Panc1 (cell line): Measurements from ENCODE around the gene IQCN.

Source experiments
- CTCF ChIP-seq: fragments of 450-650 bp; IDR thresholded peaks from 2 replicates; pipeline ENCODE4 v1.5.1; 2017; ENCODE audit warnings: mild to moderate bottlenecking
- POLR2AphosphoS5 ChIP-seq: IDR thresholded peaks from 2 replicates; pipeline ENCODE4 v1.6.1; 2012; ENCODE audit warnings: mild to moderate bottlenecking, low read depth, low read length, moderate library complexity
- SIN3A ChIP-seq: IDR thresholded peaks from 2 replicates; pipeline ENCODE4 v1.6.1; 2012; ENCODE audit warnings: low read depth, mild to moderate bottlenecking, low read length, moderate library complexity, borderline replicate concordance; ENCODE audit not compliant: insufficient read depth

- TF ChIP-seq POLR2AphosphoS5 (no peak), CTCF (no peak), SIN3A (no peak)
Measured at GRCh38 chr19:18265582-18265981, 8.7 kb downstream of the IQCN start.
